ENCODE measurements around the gene MOB3B. TPM values are rescaled to one million over a fixed set of nuclear protein-coding genes. Genes with fewer than 3 reads are reported as not detected.

The MOB3B gene
- total RNA-seq, 4 donors from 2014 or later: 9.8 to 17.6 (median 14.6) TPM

GRCh38 chr9:27528076-27528885, 1.3 kb downstream of the MOB3B start:
- Histone ChIP-seq H3K9me3 (no peaks in the 10 kb centered on the region), H3K27ac (peak overlapping the region; percentile 91 to 92 (median 91)), H3K4me1 (peaks cover 17 to 21% of the 10 kb centered on the region in 2 donors), H3K4me3 (replicated peaks in 1 of 3) (peak overlapping the region; percentile 24 to 96 (median 79)), H3K36me3 (no peaks in the 10 kb centered on the region), H3K27me3 (no peaks in the 10 kb centered on the region)
- TF ChIP-seq CTCF (IDR thresholded peaks at IDR 0.05) (no peak), POLR2A (IDR thresholded peaks at IDR 0.05) (peak in 1 of 2 donors; percentile 85)
- DNase-seq: peak; percentile 77 to 87
- intact Hi-C loops (cut with DNase I): loop anchor here (5.0 kb wide), 1 partner anchor 196 kb away; no protein-coding TSS in a partner anchor
- WGBS, 2 donors: 6 to 7% methylated on average over 32 to 34 of the region's 44 CpGs

- Histone ChIP-seq H3K36me3 (no peaks in the 10 kb centered on the region), H3K4me3 (replicated peaks in 1 of 3) (peak overlapping the region in 2 of 3 donors; percentile 24 to 79), H3K9me3 (no peaks in the 10 kb centered on the region), H3K27ac (peak overlapping the region in 2 of 3 donors; percentile 91), H3K4me1 (peaks cover 17 to 18% of the 10 kb centered on the region in 2 donors), H3K27me3 (no peaks in the 10 kb centered on the region)
- no peak for TF ChIP-seq CTCF (IDR thresholded peaks at IDR 0.05)
- no peak for TF ChIP-seq POLR2A (IDR thresholded peaks at IDR 0.05)
- DNase-seq: no peak
- intact Hi-C loops (cut with DNase I): loop anchor here (5.0 kb wide), 1 partner anchor 195 kb away; no protein-coding TSS in a partner anchor
- WGBS, 2 donors: 57 to 74% methylated on average over 7 to 8 of the region's 8 CpGs
Measured at GRCh38 chr9:27527702-27528075, 1.9 kb downstream of the MOB3B start.

GRCh38 chr9:27524236-27524635, 5.4 kb downstream of the MOB3B start, which contains the start of gene IFNK:
TSS of gene IFNK (plus strand) at chr9:27524290. CDS start at chr9:27524337, 47 bp downstream.
- H3K4me3 ChIP-seq (replicated peaks in 1 of 3): no peak within 1 kb of the TSS
- 91 to 98% methylated on average over 2 of the region's 2 CpGs for WGBS, 2 donors
- TF ChIP-seq CTCF (IDR thresholded peaks at IDR 0.05) (no peak), POLR2A (IDR thresholded peaks at IDR 0.05) (no peak)

GRCh38 chr9:27523141-27523540, 6.5 kb downstream of the MOB3B start:
- intact Hi-C loops (cut with DNase I): no loop called here
- Histone ChIP-seq H3K36me3 (no peaks in the 10 kb centered on the region), H3K27me3 (no peaks in the 10 kb centered on the region), H3K4me1 (peaks cover 13 to 14% of the 10 kb centered on the region in 2 donors), H3K9me3 (no peaks in the 10 kb centered on the region), H3K4me3 (replicated peaks in 1 of 3) (no peak overlapping the region), H3K27ac (no peak overlapping the region)
- DNase-seq: no peak
- TF ChIP-seq CTCF (IDR thresholded peaks at IDR 0.05) (no peak), POLR2A (IDR thresholded peaks at IDR 0.05) (no peak)

More at GRCh38 chr9:27524236-27524635, 5.4 kb downstream of the MOB3B start, which contains the start of gene IFNK:
- Histone ChIP-seq H3K27me3 (no peaks in the 10 kb centered on the region), H3K36me3 (no peaks in the 10 kb centered on the region), H3K4me1 (peaks cover 13 to 14% of the 10 kb centered on the region in 2 donors), H3K27ac (no peak within 1 kb of the TSS), H3K9me3 (no peaks in the 10 kb centered on the region)
- intact Hi-C loops (cut with DNase I): no loop called here
- DNase-seq: no peak

- Histone ChIP-seq H3K36me3 (no peaks in the 10 kb centered on the region), H3K9me3 (no peaks in the 10 kb centered on the region), H3K27me3 (no peaks in the 10 kb centered on the region), H3K4me1 (no peaks in the 10 kb centered on the region), H3K4me3 (replicated peaks in 1 of 3) (no peak overlapping the region), H3K27ac (no peak overlapping the region)
- TF ChIP-seq CTCF (IDR thresholded peaks at IDR 0.05) (no peak), POLR2A (IDR thresholded peaks at IDR 0.05) (no peak)
- intact Hi-C loops (cut with DNase I): no loop called here
- DNase-seq: no peak
- 89 to 93% methylated on average over 4 of the region's 4 CpGs for WGBS, 2 donors
Measured at GRCh38 chr9:27520986-27521385, 8.6 kb downstream of the MOB3B start.
